ENCODE data around the gene PPHLN1.

- TF ChIP-seq CTCF (IDR thresholded peaks at IDR 0.05 in 4 of 5, conservative IDR thresholded peaks at IDR 0.05 in 1 of 5) (no peak), POLR2A (IDR thresholded peaks at IDR 0.05) (no peak)
Observed at GRCh38 chr12:42445891-42446290, 119.9 kb downstream of the PPHLN1 start.

Data from gastrocnemius medialis (tissue), 4 donors.